ENCODE results near the gene WDR93. TPM values are rescaled to one million over a fixed set of nuclear protein-coding genes. Genes with fewer than 3 reads are reported as not detected.

Gene WDR93
- polyA plus RNA-seq, 2 of the 4 experiments (the other 2 are of a cell fraction): 0.10 to 0.26 TPM

GRCh38 chr15:89657686-89658200 lies 32.9 kb upstream of the WDR93 start:
- ATAC-seq (no peak), DNase-seq (ENCODE audit: low read depth in 1 of 2, low spot score in 1 of 2) (no peak), FAIRE-seq (no peak)
- H3K4me2 ChIP-seq: no peak overlapping the region
- peaks cover 4% of the 10 kb centered on the region; the same call in 1 of the 3 replicates for H3K4me1 ChIP-seq
- 70% methylated on average over 5 of the region's 5 CpGs for WGBS (ENCODE audit: missing lambda C conversion rate)
- ChIA-PET POLR2A (no interaction called here), CTCF (interaction anchor here (0.8 to 10.6 kb wide), 3 partner anchors 10 to 217 kb away, joined by 3 to 126 read pairs (median 6); no protein-coding TSS in a partner anchor)
- TF ChIP-seq PHF8 (IDR thresholded peaks at IDR 0.05; ENCODE audit: borderline replicate concordance, low read depth): no peak
- TF ChIP-seq SREBF2 (IDR thresholded peaks at IDR 0.05): no peak
- no peak for TF ChIP-seq ESRRA (IDR thresholded peaks at IDR 0.05; ENCODE audit: borderline replicate concordance, low read length)
- no peak for TF ChIP-seq NR3C1 (IDR thresholded peaks at IDR 0.05)
- no peak for TF ChIP-seq FOSL2 (IDR thresholded peaks at IDR 0.05)
- no peak for TF ChIP-seq FOSL2 (CRISPR knock-in tag; IDR thresholded peaks at IDR 0.05)
- TF ChIP-seq TP53 (CRISPR knock-in tag; IDR thresholded peaks at IDR 0.05): no peak
- TF ChIP-seq RNF2 (IDR thresholded peaks at IDR 0.05; ENCODE audit: borderline replicate concordance, low read depth): no peak
- TF ChIP-seq RARB (CRISPR knock-in tag; IDR thresholded peaks at IDR 0.05): no peak
- TF ChIP-seq BCL3 (IDR thresholded peaks at IDR 0.05): no peak
- TF ChIP-seq PBX3 (IDR thresholded peaks at IDR 0.05): no peak
- no peak for TF ChIP-seq POLR2AphosphoS2 (conservative IDR thresholded peaks at IDR 0.05; ENCODE audit: low read length)
- no peak for TF ChIP-seq MAX (IDR thresholded peaks at IDR 0.05)
- TF ChIP-seq JUNB (IDR thresholded peaks at IDR 0.05): no peak
- no peak for TF ChIP-seq HOXA7 (CRISPR knock-in tag; IDR thresholded peaks at IDR 0.05)
- TF ChIP-seq RAD21 (conservative IDR thresholded peaks at IDR 0.05 in 1 of 2, IDR thresholded peaks at IDR 0.05 in 1 of 2): no peak
- no peak for TF ChIP-seq ATOH8 (CRISPR knock-in tag; IDR thresholded peaks at IDR 0.05; ENCODE audit: low read depth)
- no peak for TF ChIP-seq BHLHE40 (IDR thresholded peaks at IDR 0.05; ENCODE audit: low read depth, low read length)
- no peaks in the 10 kb centered on the region for H3K9me3 ChIP-seq
- H3K4me3 ChIP-seq: no peak overlapping the region
- H3K27ac ChIP-seq: no peak overlapping the region

GRCh38 chr15:89659295-89659694 lies 31.3 kb upstream of the WDR93 start:
- POLR2A ChIA-PET: no interaction called here
- no peak for TF ChIP-seq PHF8 (IDR thresholded peaks at IDR 0.05; ENCODE audit: borderline replicate concordance, low read depth)
- TF ChIP-seq USF2 (IDR thresholded peaks at IDR 0.05): no peak
- TF ChIP-seq FOSL2 (IDR thresholded peaks at IDR 0.05): no peak
- TF ChIP-seq FOSL2 (CRISPR knock-in tag; IDR thresholded peaks at IDR 0.05): no peak; the same call in 1 of the 2 replicates
- no peak for TF ChIP-seq FOXS1 (CRISPR knock-in tag; IDR thresholded peaks at IDR 0.05)
- no peak for TF ChIP-seq CTCF (IDR thresholded peaks at IDR 0.05)
- TF ChIP-seq EP300 (IDR thresholded peaks at IDR 0.05): no peak
- TF ChIP-seq SMC3 (IDR thresholded peaks at IDR 0.05): no peak
- no peak for TF ChIP-seq HOXA7 (CRISPR knock-in tag; IDR thresholded peaks at IDR 0.05)
- no peak for TF ChIP-seq EHF (CRISPR knock-in tag; IDR thresholded peaks at IDR 0.05)
- no peak for DNase-seq (ENCODE audit: low read depth in 1 of 2, low spot score in 1 of 2)
- 89% methylated on average over 2 of the region's 2 CpGs for WGBS (ENCODE audit: missing lambda C conversion rate)
- H3K4me2 ChIP-seq: no peak overlapping the region
- H3K9me3 ChIP-seq: no peaks in the 10 kb centered on the region
- H3K27ac ChIP-seq: no peak overlapping the region
- no peak for ATAC-seq
- H3K4me3 ChIP-seq: no peak overlapping the region
- FAIRE-seq: peak; percentile 23
- peaks cover 3% of the 10 kb centered on the region; the same call in 1 of the 3 replicates for H3K4me1 ChIP-seq
- CTCF ChIA-PET: interaction anchor here (1.4 to 10.6 kb wide), 2 partner anchors 12 to 13 kb away, joined by 4 to 126 read pairs; no protein-coding TSS in a partner anchor

Data from A549 (cell line).